ENCODE measurements around the gene ABLIM1.

- no peak for TF ChIP-seq GATA2 (IDR thresholded peaks at IDR 0.05; ENCODE audit: low read depth, low read length)
- no peak for TF ChIP-seq GATA3 (IDR thresholded peaks at IDR 0.05; ENCODE audit: low read depth, low read length)
Observed at GRCh38 chr10:114665873-114666272, 7.8 kb upstream of the ABLIM1 start.
